BE2C (cell line): ENCODE measurements around the gene ETS2.

Experiments used
- DNase-seq: peaks from one replicate; pipeline ENCODE4 v3.0.0-alpha.2; 2020
- H3K27me3 ChIP-seq: fragments of 250-450 bp; sonication (Bioruptor Pico); 2 replicates; pipeline ENCODE4 v1.5.1; 2020; ENCODE audit warnings: mild to moderate bottlenecking
- H3K36me3 ChIP-seq: fragments of 250-450 bp; sonication (Bioruptor Pico); 2 replicates; pipeline ENCODE4 v1.5.1; 2020; ENCODE audit warnings: mild to moderate bottlenecking
- H3K4me1 ChIP-seq: fragments of 250-450 bp; sonication (Bioruptor Pico); 2 replicates; pipeline ENCODE4 v1.5.1; 2020
- H3K4me3 ChIP-seq: 2 replicates; pipeline ENCODE4 v1.5.1; 2011; ENCODE audit warnings: low read depth, low read length
- H3K9me3 ChIP-seq: fragments of 250-450 bp; sonication (Bioruptor Pico); 2 replicates; pipeline ENCODE4 v1.5.1; 2020
- CTCF ChIP-seq: IDR thresholded peaks from 2 replicates; pipeline ENCODE4 v1.5.1; 2012; ENCODE audit warnings: mild to moderate bottlenecking, low read depth, low read length

The ETS2 gene

GRCh38 chr21:38861989-38862683 is 56.4 kb downstream of the ETS2 start:
- Histone ChIP-seq H3K27me3 (no peaks in the 10 kb centered on the region), H3K4me1 (peaks cover 9% of the 10 kb centered on the region), H3K9me3 (no peaks in the 10 kb centered on the region), H3K4me3 (no peak overlapping the region), H3K36me3 (no peaks in the 10 kb centered on the region)
- DNase-seq, result no peak
- TF ChIP-seq CTCF, result no peak

- H3K4me1 ChIP-seq, result peaks cover 7% of the 10 kb centered on the region; the same call in 1 of the 2 replicates
- no peak for TF ChIP-seq CTCF
- DNase-seq, result no peak
- H3K27me3 ChIP-seq, result no peaks in the 10 kb centered on the region
- H3K9me3 ChIP-seq, result no peaks in the 10 kb centered on the region
- no peak overlapping the region for H3K4me3 ChIP-seq
- no peaks in the 10 kb centered on the region for H3K36me3 ChIP-seq
Observed at GRCh38 chr21:38863291-38863690, 57.6 kb downstream of the ETS2 start.

- Histone ChIP-seq H3K9me3 (no peaks in the 10 kb centered on the region), H3K4me3 (no peak overlapping the region), H3K36me3 (no peaks in the 10 kb centered on the region), H3K27me3 (no peaks in the 10 kb centered on the region), H3K4me1 (peaks cover 7% of the 10 kb centered on the region; the same call in 1 of the 2 replicates)
- DNase-seq, result no peak
- no peak for TF ChIP-seq CTCF
Observed at GRCh38 chr21:38863843-38864363, 58.2 kb downstream of the ETS2 start.

GRCh38 chr21:38864964-38865363 is 59.2 kb downstream of the ETS2 start:
- TF ChIP-seq CTCF, result no peak
- Histone ChIP-seq H3K4me3 (no peak overlapping the region), H3K36me3 (no peaks in the 10 kb centered on the region), H3K9me3 (no peaks in the 10 kb centered on the region), H3K27me3 (no peaks in the 10 kb centered on the region), H3K4me1 (peaks cover 7% of the 10 kb centered on the region; the same call in 1 of the 2 replicates)
- no peak for DNase-seq

- Histone ChIP-seq H3K4me1 (no peaks in the 10 kb centered on the region), H3K36me3 (no peaks in the 10 kb centered on the region), H3K4me3 (no peak overlapping the region), H3K9me3 (no peaks in the 10 kb centered on the region), H3K27me3 (no peaks in the 10 kb centered on the region)
- no peak for TF ChIP-seq CTCF
- no peak for DNase-seq
Observed at GRCh38 chr21:38869196-38869595, 63.5 kb downstream of the ETS2 start.

GRCh38 chr21:38869946-38870345 is 64.2 kb downstream of the ETS2 start:
- H3K4me1 ChIP-seq, result no peaks in the 10 kb centered on the region; the same call in 1 of the 2 replicates
- no peak overlapping the region for H3K4me3 ChIP-seq
- no peaks in the 10 kb centered on the region for H3K27me3 ChIP-seq
- no peaks in the 10 kb centered on the region for H3K36me3 ChIP-seq
- no peaks in the 10 kb centered on the region for H3K9me3 ChIP-seq
- TF ChIP-seq CTCF, result no peak
- no peak for DNase-seq
